RWPE2 (cell line): ENCODE results near the gene DNHD1.

ENCODE experiments used
- ATAC-seq: fragments of 200-7000 bp; cut with Tn5 transposase; 3 replicates; pipeline ENCODE4 v1.9.1; 2021; ENCODE audit warnings: low read depth
- DNase-seq: peaks from one replicate; pipeline ENCODE4 v3.0.0-alpha.2; 2020; ENCODE audit warnings: low spot score
- H3K27ac ChIP-seq: fragments of 450-650 bp; 2 replicates; pipeline ENCODE4 v1.5.1; 2017; ENCODE audit warnings: mild to moderate bottlenecking; ENCODE audit not compliant: poor library complexity, severe bottlenecking
- H3K27me3 ChIP-seq: fragments of 250-450 bp; sonication (Bioruptor Pico); 2 replicates; pipeline ENCODE4 v1.5.1; 2021; ENCODE audit warnings: mild to moderate bottlenecking, moderate library complexity; ENCODE audit not compliant: insufficient read depth, poor library complexity, severe bottlenecking
- H3K36me3 ChIP-seq: fragments of 250-450 bp; sonication (Bioruptor Pico); 2 replicates; pipeline ENCODE4 v1.5.1; 2020; ENCODE audit warnings: low read depth, mild to moderate bottlenecking, moderate library complexity
- H3K4me1 ChIP-seq: fragments of 250-450 bp; sonication (Bioruptor Pico); 2 replicates; pipeline ENCODE4 v1.5.1; 2021; ENCODE audit warnings: mild to moderate bottlenecking, moderate library complexity; ENCODE audit not compliant: insufficient read depth, poor library complexity, severe bottlenecking
- H3K4me3 ChIP-seq: fragments of 250-450 bp; sonication (Bioruptor Pico); 2 replicates; pipeline ENCODE4 v1.5.1; 2021; ENCODE audit warnings: mild to moderate bottlenecking, moderate library complexity; ENCODE audit not compliant: severe bottlenecking
- H3K9me3 ChIP-seq: fragments of 250-450 bp; sonication (Bioruptor Pico); 2 replicates; pipeline ENCODE4 v1.5.1; 2021; ENCODE audit warnings: mild to moderate bottlenecking, moderate library complexity; ENCODE audit not compliant: severe bottlenecking
- TF ChIP-seq, protein P1 (sequence below): fragments of 450-650 bp; IDR thresholded peaks from one replicate; pipeline ENCODE4 v1.5.1; 2017; ENCODE audit warnings: mild to moderate bottlenecking, moderate library complexity; ENCODE audit not compliant: poor library complexity, severe bottlenecking

DNHD1 gene

DNA sequence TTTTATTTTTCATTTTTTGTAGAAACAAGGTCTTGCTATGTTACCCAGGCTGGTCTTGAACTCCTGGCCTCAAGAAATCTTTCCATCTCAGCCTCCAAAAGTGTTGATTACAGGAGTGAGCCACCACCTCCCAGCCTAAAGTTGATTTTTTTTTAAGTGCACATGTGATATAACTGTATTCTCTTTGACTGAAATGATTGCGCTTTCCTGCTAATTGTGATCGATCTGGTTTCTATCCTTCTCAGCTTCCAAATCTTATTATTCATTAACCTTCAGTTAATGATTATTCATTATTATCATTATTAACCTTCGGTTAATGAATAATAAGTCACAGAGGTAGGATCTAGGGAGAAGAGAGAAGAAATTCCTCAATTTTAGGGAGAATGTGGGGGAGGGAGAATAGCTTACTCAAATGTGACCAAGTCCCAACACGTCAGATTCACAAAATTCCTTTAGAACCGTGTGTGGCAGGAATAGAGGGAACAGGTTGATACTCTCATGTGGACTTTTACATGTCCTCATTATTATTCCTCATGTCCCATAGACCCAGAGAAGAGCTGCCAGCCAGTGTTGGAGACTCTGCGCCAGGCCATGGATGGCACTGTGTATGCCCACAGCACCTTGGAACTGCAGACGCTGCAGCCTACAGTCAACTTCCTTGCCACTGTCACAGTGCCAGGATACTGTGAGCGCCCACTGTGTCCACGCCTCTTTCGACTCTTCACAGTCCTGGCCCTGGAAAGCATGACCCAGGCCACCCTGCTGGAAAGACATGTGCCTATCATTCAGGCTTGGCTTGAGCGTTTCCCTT is 59.3 kb downstream of the DNHD1 start:
- DNase-seq = no peak

DNA sequence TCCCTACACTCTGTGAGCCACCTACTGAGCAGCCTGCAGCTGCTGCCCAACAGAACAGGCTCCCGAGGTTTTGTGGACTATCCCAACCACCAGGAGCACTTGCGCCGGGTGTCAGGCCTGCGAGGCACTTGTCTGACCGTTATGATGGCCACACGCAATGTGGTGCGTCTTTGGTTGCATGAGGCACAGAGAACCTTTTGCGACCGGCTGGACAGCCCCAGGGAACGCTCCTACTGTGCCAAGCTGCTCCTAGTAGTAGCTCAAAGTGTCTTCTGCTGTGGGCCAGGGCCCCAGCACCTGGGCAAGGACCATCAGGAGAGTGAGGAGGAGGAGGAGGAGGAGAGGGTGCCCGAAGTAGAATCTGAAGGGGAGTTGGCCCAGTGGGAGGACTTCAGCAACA is 60.0 kb downstream of the DNHD1 start:
- no peaks in the 10 kb centered on the region for H3K4me1 ChIP-seq
- DNase-seq (no peak), ATAC-seq (no peak)
- TF ChIP-seq, protein P1, sequence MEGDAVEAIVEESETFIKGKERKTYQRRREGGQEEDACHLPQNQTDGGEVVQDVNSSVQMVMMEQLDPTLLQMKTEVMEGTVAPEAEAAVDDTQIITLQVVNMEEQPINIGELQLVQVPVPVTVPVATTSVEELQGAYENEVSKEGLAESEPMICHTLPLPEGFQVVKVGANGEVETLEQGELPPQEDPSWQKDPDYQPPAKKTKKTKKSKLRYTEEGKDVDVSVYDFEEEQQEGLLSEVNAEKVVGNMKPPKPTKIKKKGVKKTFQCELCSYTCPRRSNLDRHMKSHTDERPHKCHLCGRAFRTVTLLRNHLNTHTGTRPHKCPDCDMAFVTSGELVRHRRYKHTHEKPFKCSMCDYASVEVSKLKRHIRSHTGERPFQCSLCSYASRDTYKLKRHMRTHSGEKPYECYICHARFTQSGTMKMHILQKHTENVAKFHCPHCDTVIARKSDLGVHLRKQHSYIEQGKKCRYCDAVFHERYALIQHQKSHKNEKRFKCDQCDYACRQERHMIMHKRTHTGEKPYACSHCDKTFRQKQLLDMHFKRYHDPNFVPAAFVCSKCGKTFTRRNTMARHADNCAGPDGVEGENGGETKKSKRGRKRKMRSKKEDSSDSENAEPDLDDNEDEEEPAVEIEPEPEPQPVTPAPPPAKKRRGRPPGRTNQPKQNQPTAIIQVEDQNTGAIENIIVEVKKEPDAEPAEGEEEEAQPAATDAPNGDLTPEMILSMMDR = no peak
- H3K27me3 ChIP-seq = no peaks in the 10 kb centered on the region
- no peak overlapping the region for H3K27ac ChIP-seq
- no peaks in the 10 kb centered on the region for H3K9me3 ChIP-seq
- no peaks in the 10 kb centered on the region for H3K36me3 ChIP-seq
- no peak overlapping the region for H3K4me3 ChIP-seq

More for the DNA sequence above, 59.3 kb downstream of the DNHD1 start:
- H3K9me3 ChIP-seq = no peaks in the 10 kb centered on the region
- no peaks in the 10 kb centered on the region for H3K36me3 ChIP-seq
- no peak overlapping the region for H3K27ac ChIP-seq
- H3K4me1 ChIP-seq = no peaks in the 10 kb centered on the region
- H3K4me3 ChIP-seq = no peak overlapping the region
- ATAC-seq = no peak
- H3K27me3 ChIP-seq = no peaks in the 10 kb centered on the region
- TF ChIP-seq, protein P1 = no peak

DNA sequence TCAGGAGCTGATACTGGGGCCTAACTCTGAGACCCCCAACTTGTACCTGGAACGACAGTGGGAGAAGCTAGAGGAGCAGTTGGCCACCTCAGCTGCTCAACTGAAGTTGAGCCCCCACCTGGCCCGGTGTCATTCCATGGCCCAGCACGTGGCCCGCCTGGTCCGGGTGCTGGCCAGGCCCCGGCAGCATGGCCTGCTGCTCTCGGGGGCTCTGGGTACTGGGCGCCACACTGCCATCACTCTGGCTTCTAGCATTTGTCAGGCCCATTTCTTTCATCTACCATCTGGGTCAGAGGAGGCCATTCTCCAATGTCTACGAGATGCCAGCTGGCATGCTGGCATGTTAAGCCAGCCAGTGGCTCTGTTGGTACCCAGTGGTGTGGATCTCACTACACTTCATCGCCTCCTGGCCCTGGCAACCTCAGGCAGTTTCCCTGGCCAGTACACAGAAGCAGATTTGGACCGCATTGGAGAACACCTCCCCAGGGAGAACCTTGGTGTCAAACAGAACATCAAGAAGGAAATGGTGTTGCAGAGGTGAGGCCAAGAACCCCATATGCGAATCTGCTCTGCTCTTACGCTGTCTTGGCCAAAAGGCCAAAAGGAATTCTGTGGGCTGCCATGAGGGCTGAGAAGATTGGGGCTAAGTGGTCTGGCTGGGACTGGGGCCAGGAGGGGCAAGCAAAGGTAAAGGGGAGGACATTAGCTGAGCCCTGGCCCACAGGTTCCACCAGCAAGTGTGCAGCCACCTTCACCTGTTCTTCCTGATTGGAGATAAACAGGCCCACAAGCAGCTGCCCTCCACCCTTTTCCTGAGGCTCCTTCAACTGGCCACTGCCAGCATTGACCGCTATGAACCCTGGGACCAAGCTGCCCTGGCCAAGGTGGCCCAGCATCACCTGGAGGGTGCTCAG is 60.9 kb downstream of the DNHD1 start:
- H3K4me1 ChIP-seq = no peaks in the 10 kb centered on the region
- no peak overlapping the region for H3K4me3 ChIP-seq
- H3K36me3 ChIP-seq = no peaks in the 10 kb centered on the region
- H3K27ac ChIP-seq = no peak overlapping the region
- TF ChIP-seq, protein P1 = no peak
- DNase-seq (no peak), ATAC-seq (no peak)
- H3K27me3 ChIP-seq = no peaks in the 10 kb centered on the region
- H3K9me3 ChIP-seq = no peaks in the 10 kb centered on the region

DNA sequence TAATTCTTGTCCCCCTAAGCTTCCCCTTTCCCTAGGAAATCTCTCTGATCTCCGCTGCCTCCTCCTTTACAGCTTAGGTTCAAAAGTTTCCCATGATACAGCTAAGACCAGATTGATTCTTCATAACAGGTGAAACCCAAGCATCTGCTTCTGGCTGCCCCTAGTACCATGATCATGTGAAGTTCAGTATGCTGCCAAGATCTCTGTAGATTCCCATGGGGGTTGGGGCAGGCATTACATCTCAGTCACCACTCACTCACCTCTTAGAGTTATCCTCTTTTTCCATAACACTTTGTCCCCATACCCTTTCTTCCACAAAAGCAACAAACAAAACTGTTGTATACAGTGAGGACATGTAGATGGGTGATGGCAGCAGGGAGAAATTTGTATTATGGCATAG is 62.3 kb downstream of the DNHD1 start:
- Histone ChIP-seq H3K36me3 (no peaks in the 10 kb centered on the region), H3K27ac (no peak overlapping the region), H3K27me3 (no peaks in the 10 kb centered on the region), H3K9me3 (no peaks in the 10 kb centered on the region), H3K4me1 (no peaks in the 10 kb centered on the region), H3K4me3 (no peak overlapping the region)
- DNase-seq (no peak), ATAC-seq (no peak)
- TF ChIP-seq, protein P1 = no peak
